GM19193 (cell line): ENCODE measurements around the gene OR4D1.

ENCODE experiments used
- POLR2A ChIP-seq: IDR thresholded peaks from 4 replicates; pipeline ENCODE4 v1.6.1; 2011; ENCODE audit not compliant: insufficient read depth, insufficient read length; ENCODE audit errors: extremely low read depth

OR4D1 gene

DNA sequence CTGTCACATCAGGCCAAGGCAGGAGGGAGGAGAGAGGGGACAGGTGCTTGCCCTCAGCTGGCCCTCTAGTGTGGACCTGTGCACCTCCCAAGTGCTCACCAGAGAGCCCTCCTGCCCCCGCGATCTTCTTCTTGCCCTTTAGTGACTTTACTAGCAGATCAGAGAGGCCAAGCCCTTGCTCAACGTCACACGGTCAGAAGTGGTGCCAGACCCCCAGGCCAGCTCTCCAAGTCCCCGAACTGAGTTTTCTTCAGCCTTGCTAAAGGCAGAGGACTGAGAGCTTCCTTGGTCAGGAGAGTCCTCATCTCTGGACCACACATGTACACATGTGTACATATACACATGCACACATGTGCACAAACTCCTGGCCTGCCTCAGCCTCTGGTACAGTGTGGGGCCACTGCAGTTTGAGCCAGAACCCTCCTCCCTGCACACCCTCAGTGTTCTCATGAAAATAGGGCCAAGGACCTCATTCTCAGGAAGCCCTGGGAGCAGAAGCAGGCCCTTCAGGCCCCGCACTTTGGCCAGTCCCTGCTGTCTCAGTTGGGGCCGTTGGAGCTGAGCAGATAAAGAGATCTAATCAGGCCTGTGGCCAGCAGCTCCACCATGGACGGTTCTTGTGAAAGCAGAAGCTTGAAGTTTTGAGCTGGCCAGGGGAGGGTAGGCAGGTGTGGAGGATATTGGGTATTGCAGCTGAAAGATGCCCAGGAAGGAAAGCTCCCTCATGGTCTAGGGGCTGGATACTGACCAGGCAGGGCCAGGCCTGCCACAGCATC, 37.0 kb downstream of the OR4D1 start:
- TF ChIP-seq POLR2A = no peak

- TF ChIP-seq POLR2A = no peak
Observed at GRCh38 chr17:58186591-58186990, 38.4 kb downstream of the OR4D1 start.

- no peak for TF ChIP-seq POLR2A
Observed at GRCh38 chr17:58187063-58187462, 38.9 kb downstream of the OR4D1 start.

GRCh38 chr17:58187675-58188074, 39.5 kb downstream of the OR4D1 start:
- no peak for TF ChIP-seq POLR2A

DNA sequence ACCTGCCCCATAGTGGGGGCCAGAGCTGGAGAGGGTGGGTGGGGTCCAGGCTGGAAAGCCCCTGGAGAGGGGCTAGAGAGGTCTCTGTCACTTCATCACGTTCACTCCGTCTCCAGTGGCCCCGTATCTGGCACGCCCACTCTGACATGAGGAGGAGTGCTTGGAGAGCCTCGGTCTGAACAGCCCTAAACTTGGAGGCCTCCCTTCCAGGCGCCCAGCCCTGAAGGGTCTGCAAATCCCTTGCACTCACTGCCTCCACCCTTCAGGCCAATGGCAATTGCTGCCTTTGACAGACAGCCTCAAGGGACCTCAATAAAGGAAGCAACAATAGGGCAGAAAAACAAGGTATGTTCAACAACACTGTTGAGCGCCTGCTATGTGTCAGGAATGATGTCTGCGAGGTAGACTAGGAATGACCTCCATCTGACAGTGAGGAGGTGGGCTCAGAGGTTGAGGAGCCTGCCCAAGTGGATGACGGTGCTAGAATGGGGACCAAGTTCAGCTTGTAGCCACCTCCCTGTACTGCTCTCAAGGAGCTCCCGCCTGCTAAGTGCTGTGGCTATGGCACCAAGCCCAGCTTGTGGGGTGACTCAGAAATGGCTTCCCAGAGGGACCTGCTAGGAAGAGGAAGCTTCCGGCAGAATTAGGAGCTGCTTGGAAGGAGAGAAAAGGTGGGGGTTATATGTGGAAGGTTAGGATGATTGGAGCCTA, 41.4 kb downstream of the OR4D1 start:
- TF ChIP-seq POLR2A = no peak

DNA sequence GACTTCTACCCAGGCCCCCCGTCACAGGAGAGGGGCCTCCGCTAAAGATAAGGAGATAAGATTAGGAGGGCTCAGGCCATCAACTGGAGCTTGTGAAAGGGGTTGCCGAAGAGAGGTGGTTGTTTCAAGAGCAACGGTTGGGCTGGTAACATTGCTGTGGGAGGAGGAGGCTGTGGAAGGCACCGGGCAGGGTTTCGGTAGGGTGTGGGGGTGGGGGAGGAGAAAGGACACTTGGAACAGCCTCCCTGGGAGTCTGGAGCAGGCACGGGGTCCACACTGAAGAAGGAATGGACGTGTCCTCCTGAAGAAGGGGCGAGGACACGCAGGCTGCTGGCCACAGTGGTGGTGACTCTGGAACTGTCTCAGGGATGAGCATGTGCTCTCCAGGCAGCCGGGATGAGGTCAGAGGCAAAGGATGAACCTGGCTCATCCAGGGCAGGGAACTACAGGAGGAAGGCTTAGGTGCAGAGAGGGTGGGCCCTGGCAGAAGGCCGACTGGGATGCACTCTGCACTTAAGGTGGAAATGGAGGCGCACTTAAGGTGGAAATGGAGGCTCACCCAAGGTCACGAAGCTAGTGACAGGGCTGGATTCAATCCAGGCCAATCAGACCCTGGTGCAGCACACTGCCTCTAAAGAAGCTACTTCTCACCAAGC, 43.2 kb downstream of the OR4D1 start:
- TF ChIP-seq POLR2A = no peak

GRCh38 chr17:58192612-58193011, 44.4 kb downstream of the OR4D1 start, which contains the start of gene EPX:
TSS of gene EPX (plus strand) at chr17:58192726. CDS start at chr17:58192847, 121 bp downstream.
- TF ChIP-seq POLR2A = no peak

DNA sequence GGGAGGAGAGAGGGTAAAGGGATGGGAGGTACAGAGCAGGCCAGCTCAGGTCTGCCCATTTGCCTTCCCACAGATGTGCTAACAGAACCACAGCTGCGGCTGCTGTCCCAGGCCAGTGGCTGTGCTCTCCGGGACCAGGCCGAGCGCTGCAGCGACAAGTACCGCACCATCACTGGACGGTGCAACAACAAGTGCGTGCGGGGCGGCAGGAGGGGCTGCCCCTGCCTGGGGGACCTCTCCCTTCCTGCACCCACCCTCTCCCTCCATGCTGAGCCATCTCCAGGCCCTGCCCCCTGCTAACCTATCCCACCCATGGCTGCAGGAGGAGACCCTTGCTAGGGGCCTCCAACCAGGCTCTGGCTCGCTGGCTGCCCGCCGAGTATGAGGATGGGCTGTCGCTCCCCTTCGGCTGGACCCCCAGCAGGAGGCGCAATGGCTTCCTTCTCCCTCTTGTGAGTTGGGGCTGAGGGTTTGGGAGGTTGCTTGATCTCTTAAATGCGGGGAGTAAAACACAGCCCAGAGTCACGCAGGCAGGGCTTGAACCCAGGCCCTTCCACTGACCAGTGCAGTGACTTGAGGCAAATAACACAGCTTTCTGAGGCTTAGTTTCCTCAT, 45.6 kb downstream of the OR4D1 start:
- no peak for TF ChIP-seq POLR2A

DNA sequence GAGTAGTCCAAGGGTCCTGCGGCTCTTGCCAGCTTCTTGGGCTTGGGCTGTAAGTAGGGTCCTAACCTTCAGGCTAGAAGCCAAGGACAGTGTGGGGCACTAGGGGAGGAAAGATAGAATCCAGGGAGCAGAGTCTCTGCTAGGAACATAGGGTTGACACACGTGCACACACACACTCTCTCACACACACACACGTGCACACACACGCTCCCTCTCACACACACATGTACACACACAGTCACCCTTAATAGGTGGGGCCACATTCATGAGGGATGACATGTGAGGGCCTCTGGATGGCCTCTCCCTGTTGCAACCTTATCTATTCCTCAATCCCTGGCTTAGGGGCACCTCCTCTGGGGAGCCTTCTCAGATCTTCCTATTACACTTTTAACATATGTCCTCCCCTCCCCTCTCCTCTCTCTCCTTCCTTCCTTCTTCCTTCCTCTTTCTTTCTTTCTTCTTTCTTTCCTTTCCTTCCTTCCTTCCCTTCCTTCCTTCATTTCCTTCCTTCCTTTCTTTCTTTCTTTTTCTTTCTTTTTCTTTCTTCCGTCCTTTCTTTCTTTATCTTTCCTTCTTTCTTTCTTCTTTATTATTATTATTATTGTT, 47.4 kb downstream of the OR4D1 start:
- no peak for TF ChIP-seq POLR2A

DNA sequence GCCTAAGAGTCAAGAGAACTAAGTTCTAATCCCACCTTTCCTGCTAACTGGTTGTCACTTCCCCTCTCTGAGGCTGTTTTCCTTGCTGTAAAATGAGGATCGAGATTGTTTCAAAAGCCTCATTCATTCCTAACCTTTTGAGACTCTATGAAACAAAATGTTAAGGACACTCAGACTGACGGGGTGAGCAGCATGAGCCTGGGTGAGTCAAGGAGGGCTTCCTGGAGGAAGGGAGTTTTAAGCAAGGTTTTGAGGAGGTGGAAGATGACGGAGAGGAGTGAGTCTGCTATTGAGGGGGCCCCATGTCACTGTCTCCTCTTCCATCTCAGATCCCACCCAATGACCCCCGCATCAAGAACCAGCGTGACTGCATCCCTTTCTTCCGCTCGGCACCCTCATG, 48.4 kb downstream of the OR4D1 start:
- TF ChIP-seq POLR2A = no peak

DNA sequence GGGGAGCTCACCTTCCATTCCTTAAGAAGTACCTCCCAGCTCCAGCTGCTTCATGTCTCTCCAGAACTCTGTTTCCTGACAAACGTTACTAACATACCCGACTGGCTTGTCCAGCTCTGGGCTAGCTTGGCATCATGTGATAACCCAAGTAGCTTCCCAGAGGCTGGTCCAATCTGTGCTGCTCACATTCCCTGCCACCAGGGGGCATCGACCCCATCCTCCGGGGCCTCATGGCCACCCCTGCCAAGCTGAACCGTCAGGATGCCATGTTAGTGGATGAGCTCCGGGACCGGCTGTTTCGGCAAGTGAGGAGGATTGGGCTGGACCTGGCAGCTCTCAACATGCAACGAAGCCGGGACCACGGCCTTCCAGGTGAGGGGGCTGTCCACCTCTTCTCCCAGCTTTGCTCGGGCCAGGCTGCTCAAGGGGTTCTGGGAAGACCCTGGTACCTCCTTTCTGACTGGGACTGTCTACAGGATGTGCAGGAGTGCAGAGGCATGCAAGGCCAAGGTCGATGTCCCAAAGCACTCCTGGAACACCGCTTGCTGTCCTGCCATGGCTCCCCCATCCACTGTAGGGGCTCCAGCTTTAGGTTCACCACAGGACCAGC, 51.9 kb downstream of the OR4D1 start:
- TF ChIP-seq POLR2A = no peak

DNA sequence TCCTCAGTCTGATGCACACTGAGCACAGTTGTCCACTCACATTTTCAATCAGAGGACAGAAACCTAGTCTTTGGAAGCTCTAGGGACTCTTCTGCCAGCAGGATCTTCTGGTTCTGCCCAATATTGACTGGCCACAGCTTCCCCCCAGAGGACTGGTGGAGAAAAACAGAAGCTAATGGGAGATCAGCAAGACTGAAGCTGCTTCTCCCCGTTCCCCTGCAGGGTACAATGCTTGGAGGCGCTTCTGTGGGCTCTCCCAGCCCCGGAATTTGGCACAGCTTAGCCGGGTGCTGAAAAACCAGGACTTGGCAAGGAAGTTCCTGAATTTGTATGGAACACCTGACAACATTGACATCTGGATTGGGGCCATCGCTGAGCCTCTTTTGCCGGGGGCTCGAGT, 54.7 kb downstream of the OR4D1 start:
- TF ChIP-seq POLR2A = no peak

- no peak for TF ChIP-seq POLR2A
Observed at GRCh38 chr17:58204796-58205195, 56.6 kb downstream of the OR4D1 start.

- no peak for TF ChIP-seq POLR2A
Observed at GRCh38 chr17:58205936-58206335, 57.8 kb downstream of the OR4D1 start.
